Measurements from ENCODE around the gene ZBTB4.

ZBTB4 gene

GRCh38 chr17:7428557-7428956, 50.9 kb downstream of the ZBTB4 start, which contains the start of gene SPEM3:
Gene SPEM3 (plus strand): TSS chr17:7428857. CDS start chr17:7428903, 46 bp downstream.
- Histone ChIP-seq H2AFZ (ENCODE audit: low read depth) (no peak within 1 kb of the TSS), H3K27ac (no peak within 1 kb of the TSS), H3K9ac (no peak within 1 kb of the TSS), H3K79me2 (ENCODE audit: insufficient read depth, low read depth) (no peaks in the 10 kb centered on the region), H3K4me1 (ENCODE audit: low read depth, poor library complexity, severe bottlenecking) (no peaks in the 10 kb centered on the region), H3K36me3 (ENCODE audit: insufficient read depth) (no peaks in the 10 kb centered on the region), H3K4me2 (no peak within 1 kb of the TSS), H4K20me1 (ENCODE audit: insufficient read depth) (no peaks in the 10 kb centered on the region), H3K27me3 (ENCODE audit: insufficient read depth, low read depth) (no peaks in the 10 kb centered on the region), H3K4me3 (IDR thresholded peaks at IDR 0.05; ENCODE audit: insufficient read depth, low read depth, low read length) (no peak within 1 kb of the TSS)
- TF ChIP-seq CTCF (conservative IDR thresholded peaks at IDR 0.05; ENCODE audit: low read depth, low read length), result no peak

GRCh38 chr17:7427549-7427948, 51.9 kb downstream of the ZBTB4 start:
- Histone ChIP-seq H3K79me2 (ENCODE audit: insufficient read depth, low read depth) (no peaks in the 10 kb centered on the region), H3K4me1 (ENCODE audit: low read depth, poor library complexity, severe bottlenecking) (no peaks in the 10 kb centered on the region), H4K20me1 (ENCODE audit: insufficient read depth) (no peaks in the 10 kb centered on the region), H3K9ac (no peak overlapping the region), H3K36me3 (ENCODE audit: insufficient read depth) (no peaks in the 10 kb centered on the region), H3K27me3 (ENCODE audit: insufficient read depth, low read depth) (no peaks in the 10 kb centered on the region), H3K4me3 (IDR thresholded peaks at IDR 0.05; ENCODE audit: insufficient read depth, low read depth, low read length) (no peak overlapping the region), H3K4me2 (no peak overlapping the region), H3K27ac (no peak overlapping the region), H2AFZ (ENCODE audit: low read depth) (no peak overlapping the region)
- no peak for TF ChIP-seq CTCF (conservative IDR thresholded peaks at IDR 0.05; ENCODE audit: low read depth, low read length)

GRCh38 chr17:7426896-7427489, 52.4 kb downstream of the ZBTB4 start:
- no peak overlapping the region for H3K4me2 ChIP-seq
- H4K20me1 ChIP-seq (ENCODE audit: insufficient read depth), result no peaks in the 10 kb centered on the region
- no peaks in the 10 kb centered on the region for H3K27me3 ChIP-seq (ENCODE audit: insufficient read depth, low read depth)
- no peaks in the 10 kb centered on the region for H3K79me2 ChIP-seq (ENCODE audit: insufficient read depth, low read depth)
- H3K36me3 ChIP-seq (ENCODE audit: insufficient read depth), result no peaks in the 10 kb centered on the region
- no peaks in the 10 kb centered on the region for H3K4me1 ChIP-seq (ENCODE audit: low read depth, poor library complexity, severe bottlenecking)
- no peak overlapping the region for H2AFZ ChIP-seq (ENCODE audit: low read depth)
- no peak overlapping the region for H3K9ac ChIP-seq
- H3K27ac ChIP-seq, result no peak overlapping the region
- TF ChIP-seq CTCF (conservative IDR thresholded peaks at IDR 0.05; ENCODE audit: low read depth, low read length), result no peak
- no peak overlapping the region for H3K4me3 ChIP-seq (IDR thresholded peaks at IDR 0.05; ENCODE audit: insufficient read depth, low read depth, low read length)

- H3K36me3 ChIP-seq (ENCODE audit: insufficient read depth), result no peaks in the 10 kb centered on the region
- H4K20me1 ChIP-seq (ENCODE audit: insufficient read depth), result no peaks in the 10 kb centered on the region
- no peaks in the 10 kb centered on the region for H3K4me1 ChIP-seq (ENCODE audit: low read depth, poor library complexity, severe bottlenecking)
- H3K27ac ChIP-seq, result no peak overlapping the region
- H3K4me3 ChIP-seq (IDR thresholded peaks at IDR 0.05; ENCODE audit: insufficient read depth, low read depth, low read length), result no peak overlapping the region
- H3K79me2 ChIP-seq (ENCODE audit: insufficient read depth, low read depth), result no peaks in the 10 kb centered on the region
- no peak overlapping the region for H3K4me2 ChIP-seq
- H3K27me3 ChIP-seq (ENCODE audit: insufficient read depth, low read depth), result no peaks in the 10 kb centered on the region
- H3K9ac ChIP-seq, result no peak overlapping the region
- no peak for TF ChIP-seq CTCF (conservative IDR thresholded peaks at IDR 0.05; ENCODE audit: low read depth, low read length)
- H2AFZ ChIP-seq (ENCODE audit: low read depth), result no peak overlapping the region
These were observed 53.1 kb downstream of the ZBTB4 start for GRCh38 chr17:7426203-7426863.

All from KMS-11 (cell line).